CD14-positive monocyte (primary cell): ENCODE measurements around the gene JAK2. TPM values are rescaled to one million over a fixed set of nuclear protein-coding genes. Genes with fewer than 3 reads are reported as not detected.
A peak's percentile ranks its signal among the peaks of the same experiment; 100 is the strongest.

ENCODE experiments used
- DNase-seq, 3 donors: peaks; one replicate each; pipeline ENCODE4 v3.0.0-alpha.2; 2011 to 2022
- H2AFZ ChIP-seq: 2 replicates; pipeline ENCODE4 v1.6.0; 2012; ENCODE audit warnings: mild to moderate bottlenecking, low read depth, low read length, inconsistent platforms; ENCODE audit not compliant: insufficient read depth, poor library complexity, severe bottlenecking
- H3K27ac ChIP-seq, 2 donors: 1 replicate in 1 of 2; 2 replicates in 1 of 2; pipeline ENCODE4 v1.5.1; 2012 to 2013; ENCODE audit warnings: low read length in 2 of 2, control low read depth in 1 of 2, inconsistent platforms in 1 of 2, low read depth in 1 of 2, mild to moderate bottlenecking in 1 of 2
- H3K27me3 ChIP-seq, 2 donors: one replicate each; pipeline versions ENCODE4 v1.6.0 to v1.6.1; 2011 to 2013; ENCODE audit warnings: low read length in 2 of 2; ENCODE audit not compliant: control insufficient read depth in 2 of 2, insufficient read depth in 2 of 2
- H3K36me3 ChIP-seq, 2 donors: replicated peaks in 1 of 2; 1 replicate in 1 of 2; 2 replicates in 1 of 2; pipeline versions ENCODE4 v1.5.1 to v1.6.1; 2012 to 2013; ENCODE audit warnings: low read length in 2 of 2, control low read depth in 1 of 2, inconsistent platforms in 1 of 2, mild to moderate bottlenecking in 1 of 2; ENCODE audit not compliant: insufficient read depth in 2 of 2, control insufficient read depth in 1 of 2
- H3K4me1 ChIP-seq, 2 donors: 1 replicate in 1 of 2; 2 replicates in 1 of 2; pipeline versions ENCODE4 v1.5.1 to v1.6.1; 2012 to 2013; ENCODE audit warnings: low read length in 2 of 2, control low read depth in 1 of 2, inconsistent platforms in 1 of 2, mild to moderate bottlenecking in 1 of 2, moderate library complexity in 1 of 2; ENCODE audit not compliant: insufficient read depth in 2 of 2, control insufficient read depth in 1 of 2
- H3K4me2 ChIP-seq: replicated peaks from 2 replicates; pipeline ENCODE3; 2012; ENCODE audit warnings: low read length, moderate library complexity, mild to moderate bottlenecking; ENCODE audit not compliant: poor library complexity, severe bottlenecking; ENCODE audit errors: extremely low read depth
- H3K4me3 ChIP-seq, 3 experiments: fragments of 200-600 bp in 1 of 3; sonication (generic) in 1 of 3; replicated peaks in 1 of 3; 1 replicate in 2 of 3; 2 replicates in 1 of 3; pipeline ENCODE4 v1.5.1; 2011 to 2013; ENCODE audit warnings: low read length in 3 of 3, mild to moderate bottlenecking in 3 of 3, control low read depth in 2 of 3, low read depth in 2 of 3, inconsistent platforms in 1 of 3, moderate library complexity in 1 of 3
- H3K79me2 ChIP-seq: 2 replicates; pipeline ENCODE4 v1.6.0; 2012; ENCODE audit warnings: mild to moderate bottlenecking, control low read depth, inconsistent platforms, low read length, moderate library complexity; ENCODE audit not compliant: insufficient read depth
- H3K9ac ChIP-seq: 2 replicates; pipeline ENCODE4 v1.6.0; 2017; ENCODE audit warnings: low read length, mild to moderate bottlenecking; ENCODE audit not compliant: insufficient read depth, poor library complexity, severe bottlenecking
- H3K9me3 ChIP-seq, 2 donors: replicated peaks in 1 of 2; 1 replicate in 1 of 2; 2 replicates in 1 of 2; pipeline versions ENCODE4 v1.5.1 to v1.6.1; 2012 to 2013; ENCODE audit warnings: low read length in 2 of 2, control low read depth in 1 of 2; ENCODE audit not compliant: control insufficient read depth in 1 of 2, insufficient read depth in 1 of 2
- H4K20me1 ChIP-seq: 2 replicates; pipeline ENCODE4 v1.6.0; 2012; ENCODE audit warnings: mild to moderate bottlenecking, low read length, control low read depth, moderate library complexity; ENCODE audit not compliant: insufficient read depth
- H3K27ac Mint-ChIP-seq, 7 donors: one replicate each; pipeline ENCODE4 v1.8.0; 2020; ENCODE audit warnings: mild to moderate bottlenecking in 7 of 7, mixed read lengths in 7 of 7, moderate library complexity in 6 of 7, inconsistent platforms in 2 of 7
- H3K27me3 Mint-ChIP-seq, 3 donors: one replicate each; pipeline ENCODE4 v1.8.0; 2021 to 2022; ENCODE audit warnings: low read depth in 3 of 3, mild to moderate bottlenecking in 3 of 3, mixed read lengths in 3 of 3, moderate library complexity in 3 of 3, inconsistent platforms in 1 of 3
- H3K36me3 Mint-ChIP-seq, 2 donors: one replicate each; pipeline ENCODE4 v1.8.0; 2020; ENCODE audit warnings: mixed read lengths in 2 of 2, inconsistent platforms in 1 of 2, mild to moderate bottlenecking in 1 of 2
- H3K4me1 Mint-ChIP-seq: one replicate; pipeline ENCODE4 v1.8.0; 2020; ENCODE audit warnings: mild to moderate bottlenecking, mixed read lengths
- H3K4me3 Mint-ChIP-seq, 2 donors: one replicate each; pipeline ENCODE4 v1.8.0; 2020; ENCODE audit warnings: mild to moderate bottlenecking in 2 of 2, mixed read lengths in 2 of 2, moderate library complexity in 1 of 2
- H3K9me3 Mint-ChIP-seq, 7 donors: one replicate each; pipeline ENCODE4 v1.8.0; 2020 to 2022; ENCODE audit warnings: mixed read lengths in 7 of 7, mild to moderate bottlenecking in 6 of 7, moderate library complexity in 6 of 7, inconsistent platforms in 2 of 7
- WGBS: methylation state at CpG from one replicate; pipeline ENCODE4 v1.1.5; 2013; ENCODE audit warnings: missing lambda C conversion rate; ENCODE audit not compliant: insufficient coverage; 5-methylcytosine and 5-hydroxymethylcytosine counted together
- intact Hi-C, 2 donors: fragments of 100-400 bp; cut with micrococcal nuclease; formaldehyde crosslinking; loops; one replicate each; pipeline versions ENCODE4 v1.15.0 to v1.15.1; 2023
- polyA plus RNA-seq, 3 donors: library from polyadenylated mRNA; depleted of rRNA in 1 of 3; unstranded in 2 of 3; stranded (reverse) in 1 of 3; fragments of 300-500 nt in 2 of 3; fragments of >200 nt in 1 of 3; fragmentation: Illumina TruSeq in 2 of 3; gene quantifications; 1 replicate in 2 of 3; 2 replicates in 1 of 3; pipeline ENCODE4 v1.2.3, GENCODE V29; 2012 to 2021
- TF ChIP-seq, protein P1 (sequence below): fragments of 200-600 bp; IDR thresholded peaks from one replicate; pipeline ENCODE4 v1.8.0; 2022; ENCODE audit warnings: antibody characterized with exemption, mild to moderate bottlenecking

Gene JAK2
- polyA plus RNA-seq, 3 donors = 23.5 to 34.7 (median 33.0) TPM

GRCh38 chr9:5113523-5113922 is 128.5 kb downstream of the JAK2 start:
- Histone ChIP-seq H4K20me1 (peaks cover 50% of the 10 kb centered on the region), H2AFZ (no peak overlapping the region), H3K79me2 (no peaks in the 10 kb centered on the region), H3K27ac (no peak overlapping the region), H3K4me1 (no peaks in the 10 kb centered on the region), H3K4me3 (no peak overlapping the region), H3K9me3 (peaks cover 7 to 26% of the 10 kb centered on the region in 2 donors), H3K4me2 (no peak overlapping the region), H3K9ac (no peak overlapping the region), H3K27me3 (no peaks in the 10 kb centered on the region), H3K36me3 (peaks cover 27 to 37% of the 10 kb centered on the region in 2 donors)
- WGBS = 98% methylated on average over 10 of the region's 10 CpGs
- DNase-seq = no peak
- Mint-ChIP-seq H3K36me3 (peaks cover 40 to 41% of the 10 kb centered on the region in 2 donors), H3K4me3 (no peak overlapping the region), H3K4me1 (no peaks in the 10 kb centered on the region), H3K27me3 (peaks cover 0 to 1% (median 0%) of the 10 kb centered on the region in 3 donors), H3K27ac (peak overlapping the region in 1 of 7 donors; percentile 31), H3K9me3 (peaks cover 2 to 27% (median 13%) of the 10 kb centered on the region in 7 donors)
- TF ChIP-seq, protein P1, sequence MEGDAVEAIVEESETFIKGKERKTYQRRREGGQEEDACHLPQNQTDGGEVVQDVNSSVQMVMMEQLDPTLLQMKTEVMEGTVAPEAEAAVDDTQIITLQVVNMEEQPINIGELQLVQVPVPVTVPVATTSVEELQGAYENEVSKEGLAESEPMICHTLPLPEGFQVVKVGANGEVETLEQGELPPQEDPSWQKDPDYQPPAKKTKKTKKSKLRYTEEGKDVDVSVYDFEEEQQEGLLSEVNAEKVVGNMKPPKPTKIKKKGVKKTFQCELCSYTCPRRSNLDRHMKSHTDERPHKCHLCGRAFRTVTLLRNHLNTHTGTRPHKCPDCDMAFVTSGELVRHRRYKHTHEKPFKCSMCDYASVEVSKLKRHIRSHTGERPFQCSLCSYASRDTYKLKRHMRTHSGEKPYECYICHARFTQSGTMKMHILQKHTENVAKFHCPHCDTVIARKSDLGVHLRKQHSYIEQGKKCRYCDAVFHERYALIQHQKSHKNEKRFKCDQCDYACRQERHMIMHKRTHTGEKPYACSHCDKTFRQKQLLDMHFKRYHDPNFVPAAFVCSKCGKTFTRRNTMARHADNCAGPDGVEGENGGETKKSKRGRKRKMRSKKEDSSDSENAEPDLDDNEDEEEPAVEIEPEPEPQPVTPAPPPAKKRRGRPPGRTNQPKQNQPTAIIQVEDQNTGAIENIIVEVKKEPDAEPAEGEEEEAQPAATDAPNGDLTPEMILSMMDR = no peak
- intact Hi-C loops = no loop called here

DNA sequence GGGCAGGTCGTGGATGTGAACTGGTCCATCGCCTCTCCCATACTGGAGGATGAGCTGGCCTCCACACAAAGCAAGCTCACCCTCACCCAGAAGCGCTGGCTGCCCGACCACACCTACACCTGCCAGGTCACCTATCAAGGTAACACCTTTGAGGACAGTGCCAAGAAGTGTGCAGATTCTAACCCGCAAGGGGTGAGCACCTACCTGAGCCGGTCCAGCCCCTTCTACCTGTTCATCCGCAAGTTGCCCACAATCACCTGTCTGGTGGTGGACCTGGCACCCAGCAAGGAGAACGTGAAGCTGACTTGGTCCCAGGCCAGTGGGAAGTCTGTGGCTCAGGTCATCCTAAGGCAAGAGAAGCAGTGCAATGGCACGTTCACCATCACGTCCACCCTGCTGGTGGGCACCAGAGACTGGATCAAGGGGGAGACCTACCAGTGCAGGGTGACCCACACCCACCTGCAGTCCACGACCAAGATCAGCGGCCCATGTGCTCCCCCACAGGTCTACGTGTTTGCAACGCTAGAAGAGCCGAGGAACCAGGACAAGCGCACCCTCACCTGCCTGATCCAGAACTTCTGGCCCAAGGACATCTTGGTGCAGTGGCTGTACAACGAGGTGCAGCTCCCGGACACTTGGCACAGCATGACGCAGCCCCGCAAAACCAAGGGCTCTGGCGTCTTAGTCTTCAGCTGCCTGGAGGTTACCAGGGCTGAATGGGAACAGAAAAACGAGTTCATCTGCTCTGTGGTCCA is 129.1 kb downstream of the JAK2 start:
- 96% methylated on average over 21 of the region's 22 CpGs for WGBS
- Mint-ChIP-seq H3K4me3 (no peak overlapping the region), H3K9me3 (peaks cover 2 to 27% (median 13%) of the 10 kb centered on the region in 7 donors), H3K27me3 (peaks cover 0 to 1% (median 0%) of the 10 kb centered on the region in 3 donors), H3K4me1 (no peaks in the 10 kb centered on the region), H3K36me3 (peaks cover 43% of the 10 kb centered on the region in 2 donors), H3K27ac (no peak overlapping the region)
- no peak overlapping the region for H3K4me2 ChIP-seq
- no peaks in the 10 kb centered on the region for H3K79me2 ChIP-seq
- H3K9ac ChIP-seq = no peak overlapping the region
- H4K20me1 ChIP-seq = peaks cover 57% of the 10 kb centered on the region
- intact Hi-C loops = no loop called here
- TF ChIP-seq, protein P1 = no peak
- H3K36me3 ChIP-seq = peaks cover 24 to 40% of the 10 kb centered on the region in 2 donors
- no peak overlapping the region for H3K27ac ChIP-seq
- H3K4me3 ChIP-seq = no peak overlapping the region
- no peaks in the 10 kb centered on the region for H3K4me1 ChIP-seq
- H3K9me3 ChIP-seq = peaks cover 7 to 26% of the 10 kb centered on the region in 2 donors
- no peaks in the 10 kb centered on the region for H3K27me3 ChIP-seq
- H2AFZ ChIP-seq = no peak overlapping the region
- no peak for DNase-seq
